ENCODE results near the gene KRT15.

GRCh38 chr17:41529491-41529915 is 10.8 kb upstream of the KRT15 start:
- TF ChIP-seq CTCF (conservative IDR thresholded peaks at IDR 0.05) = no peak
- TF ChIP-seq ZFX (IDR thresholded peaks at IDR 0.05) = no peak
